ENCODE results near the gene ATXN7L1. TPM values are rescaled to one million over a fixed set of nuclear protein-coding genes. Genes with fewer than 3 reads are reported as not detected.

Gene ATXN7L1
- total RNA-seq, 2 donors from 2014 or later, result 12.6 to 28.1 TPM

DNA sequence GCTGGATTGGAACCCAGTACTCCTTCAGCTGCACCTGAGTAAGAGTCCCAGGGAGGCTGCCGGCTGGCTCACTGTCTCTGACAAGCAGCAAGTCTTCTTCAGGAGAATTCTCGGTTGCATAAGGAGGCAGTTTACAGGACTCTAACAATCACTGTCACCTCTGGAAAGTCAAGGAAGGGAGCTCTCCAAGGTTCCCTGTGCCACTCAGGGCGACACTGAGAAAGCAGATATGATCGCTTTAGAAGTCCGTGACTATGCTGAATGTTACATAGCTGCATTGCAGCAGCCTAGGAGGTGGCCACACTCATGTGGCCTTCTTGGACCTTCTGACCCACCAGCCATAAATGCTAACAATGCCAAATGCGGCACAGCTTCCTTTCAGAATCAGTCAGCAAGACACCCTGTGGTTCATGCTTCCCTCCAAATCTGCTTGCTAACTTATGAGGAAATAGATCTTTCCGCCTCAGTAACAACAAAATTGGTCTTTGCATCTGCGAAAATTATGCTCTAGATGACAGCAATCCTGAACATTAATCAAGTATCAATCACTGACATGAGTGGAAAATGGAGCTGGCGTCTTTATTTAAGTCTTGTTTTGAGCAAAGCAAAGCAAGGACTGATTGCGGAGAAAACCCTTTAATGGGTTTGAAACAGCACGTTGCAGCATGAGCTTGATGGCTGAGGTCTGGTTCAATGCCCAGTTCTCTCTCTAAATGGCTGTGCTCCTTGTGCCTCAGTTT lies 132.9 kb downstream of the ATXN7L1 start:
- Histone ChIP-seq H3K27me3 (replicated peaks; ENCODE audit: insufficient read depth) (no peaks in the 10 kb centered on the region), H3K4me3 (no peak overlapping the region), H3K4me1 (replicated peaks) (no peaks in the 10 kb centered on the region), H3K9me3 (no peaks in the 10 kb centered on the region), H3K36me3 (no peaks in the 10 kb centered on the region), H3K27ac (no peak overlapping the region)
- 82% methylated on average over 11 of the region's 11 CpGs for WGBS
- DNase-seq (ENCODE audit: low spot score), result no peak
- intact Hi-C loops (cut with DNase I), result no loop called here
- TF ChIP-seq, protein P1, sequence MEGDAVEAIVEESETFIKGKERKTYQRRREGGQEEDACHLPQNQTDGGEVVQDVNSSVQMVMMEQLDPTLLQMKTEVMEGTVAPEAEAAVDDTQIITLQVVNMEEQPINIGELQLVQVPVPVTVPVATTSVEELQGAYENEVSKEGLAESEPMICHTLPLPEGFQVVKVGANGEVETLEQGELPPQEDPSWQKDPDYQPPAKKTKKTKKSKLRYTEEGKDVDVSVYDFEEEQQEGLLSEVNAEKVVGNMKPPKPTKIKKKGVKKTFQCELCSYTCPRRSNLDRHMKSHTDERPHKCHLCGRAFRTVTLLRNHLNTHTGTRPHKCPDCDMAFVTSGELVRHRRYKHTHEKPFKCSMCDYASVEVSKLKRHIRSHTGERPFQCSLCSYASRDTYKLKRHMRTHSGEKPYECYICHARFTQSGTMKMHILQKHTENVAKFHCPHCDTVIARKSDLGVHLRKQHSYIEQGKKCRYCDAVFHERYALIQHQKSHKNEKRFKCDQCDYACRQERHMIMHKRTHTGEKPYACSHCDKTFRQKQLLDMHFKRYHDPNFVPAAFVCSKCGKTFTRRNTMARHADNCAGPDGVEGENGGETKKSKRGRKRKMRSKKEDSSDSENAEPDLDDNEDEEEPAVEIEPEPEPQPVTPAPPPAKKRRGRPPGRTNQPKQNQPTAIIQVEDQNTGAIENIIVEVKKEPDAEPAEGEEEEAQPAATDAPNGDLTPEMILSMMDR (IDR thresholded peaks at IDR 0.05), result no peak
- no peak for TF ChIP-seq POLR2A (IDR thresholded peaks at IDR 0.05)
- TF ChIP-seq POLR2AphosphoS5 (IDR thresholded peaks at IDR 0.05), result no peak

DNA sequence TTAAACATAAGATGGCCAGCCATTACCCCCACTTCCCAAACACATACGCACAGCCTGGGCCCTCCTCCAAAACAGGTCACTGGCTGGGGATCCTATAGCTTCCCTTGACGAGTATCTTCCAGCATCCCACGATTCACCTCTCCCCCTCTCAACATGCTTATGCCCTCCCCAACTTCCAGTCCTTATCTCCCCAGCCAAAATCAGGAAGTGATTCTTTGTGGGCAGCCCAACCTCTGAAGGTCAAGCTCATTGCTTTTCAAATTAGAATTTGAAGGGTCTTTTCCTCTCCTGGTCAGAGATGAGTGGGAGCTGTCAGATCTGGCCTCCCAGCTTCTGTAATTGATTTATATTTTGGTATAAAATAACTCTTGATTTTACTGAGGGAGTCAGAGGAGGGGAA lies 133.6 kb downstream of the ATXN7L1 start:
- Histone ChIP-seq H3K4me3 (no peak overlapping the region), H3K4me1 (replicated peaks) (no peaks in the 10 kb centered on the region), H3K27ac (no peak overlapping the region), H3K27me3 (replicated peaks; ENCODE audit: insufficient read depth) (no peaks in the 10 kb centered on the region), H3K36me3 (no peaks in the 10 kb centered on the region), H3K9me3 (no peaks in the 10 kb centered on the region)
- WGBS, result 81% methylated on average over 3 of the region's 3 CpGs
- intact Hi-C loops (cut with DNase I), result no loop called here
- no peak for DNase-seq (ENCODE audit: low spot score)
- TF ChIP-seq, protein P1 (IDR thresholded peaks at IDR 0.05), result no peak

DNA sequence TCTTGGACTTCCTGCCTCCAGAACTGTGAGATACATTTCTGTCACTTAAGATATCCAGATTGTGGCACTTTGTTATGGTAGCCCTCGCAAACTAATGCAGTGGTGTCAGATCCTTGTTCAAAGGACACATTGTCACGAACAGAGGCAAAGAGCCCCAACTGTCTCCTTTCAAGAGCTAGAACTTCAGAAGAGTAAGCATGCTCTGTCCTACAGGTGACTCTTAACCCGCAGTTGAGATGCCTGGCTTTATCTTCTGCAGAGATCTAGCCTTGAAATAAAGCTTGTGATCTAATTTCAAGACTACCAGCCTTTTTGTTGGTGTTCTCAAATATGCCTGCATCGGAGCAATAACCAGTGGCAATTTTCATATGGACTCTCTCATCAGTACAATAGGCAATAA lies 134.4 kb downstream of the ATXN7L1 start:
- no peaks in the 10 kb centered on the region for H3K4me1 ChIP-seq (replicated peaks)
- no peaks in the 10 kb centered on the region for H3K27me3 ChIP-seq (replicated peaks; ENCODE audit: insufficient read depth)
- H3K9me3 ChIP-seq, result no peaks in the 10 kb centered on the region
- 92% methylated on average over 4 of the region's 4 CpGs for WGBS
- no peak for DNase-seq (ENCODE audit: low spot score)
- intact Hi-C loops (cut with DNase I), result no loop called here
- no peak overlapping the region for H3K27ac ChIP-seq
- H3K36me3 ChIP-seq, result no peaks in the 10 kb centered on the region
- no peak overlapping the region for H3K4me3 ChIP-seq
- TF ChIP-seq POLR2A (IDR thresholded peaks at IDR 0.05), result no peak
- TF ChIP-seq, protein P1 (IDR thresholded peaks at IDR 0.05), result no peak
- TF ChIP-seq POLR2AphosphoS5 (IDR thresholded peaks at IDR 0.05), result no peak

DNA sequence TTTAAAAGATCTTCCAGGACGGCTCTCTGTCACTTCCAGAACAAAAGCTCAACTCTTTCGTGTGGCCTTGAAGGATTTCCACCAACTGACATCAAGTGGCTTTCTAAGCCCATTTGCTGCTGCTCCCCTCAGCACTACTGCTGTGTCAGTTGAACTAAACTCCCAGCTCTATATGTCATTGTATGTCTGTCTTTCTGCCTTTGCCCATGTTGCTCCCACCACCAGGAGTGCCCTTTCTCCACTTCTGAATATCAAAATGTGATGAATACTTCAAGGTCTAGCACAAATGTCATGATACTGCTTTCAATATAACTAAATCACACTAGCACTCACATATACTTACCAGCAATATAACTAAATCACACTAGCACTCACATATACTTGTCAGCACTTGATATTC lies 138.3 kb downstream of the ATXN7L1 start:
- intact Hi-C loops (cut with DNase I), result no loop called here
- no peak overlapping the region for H3K27ac ChIP-seq
- no peaks in the 10 kb centered on the region for H3K27me3 ChIP-seq (replicated peaks; ENCODE audit: insufficient read depth)
- H3K4me3 ChIP-seq, result no peak overlapping the region
- no peaks in the 10 kb centered on the region for H3K9me3 ChIP-seq
- no peaks in the 10 kb centered on the region for H3K36me3 ChIP-seq
- no peaks in the 10 kb centered on the region for H3K4me1 ChIP-seq (replicated peaks)
- TF ChIP-seq POLR2A (IDR thresholded peaks at IDR 0.05) (no peak), POLR2AphosphoS5 (IDR thresholded peaks at IDR 0.05) (no peak)
- TF ChIP-seq, protein P1 (IDR thresholded peaks at IDR 0.05), result no peak
- WGBS, result 95% methylated on average over 2 of the region's 2 CpGs
- no peak for DNase-seq (ENCODE audit: low spot score)

DNA sequence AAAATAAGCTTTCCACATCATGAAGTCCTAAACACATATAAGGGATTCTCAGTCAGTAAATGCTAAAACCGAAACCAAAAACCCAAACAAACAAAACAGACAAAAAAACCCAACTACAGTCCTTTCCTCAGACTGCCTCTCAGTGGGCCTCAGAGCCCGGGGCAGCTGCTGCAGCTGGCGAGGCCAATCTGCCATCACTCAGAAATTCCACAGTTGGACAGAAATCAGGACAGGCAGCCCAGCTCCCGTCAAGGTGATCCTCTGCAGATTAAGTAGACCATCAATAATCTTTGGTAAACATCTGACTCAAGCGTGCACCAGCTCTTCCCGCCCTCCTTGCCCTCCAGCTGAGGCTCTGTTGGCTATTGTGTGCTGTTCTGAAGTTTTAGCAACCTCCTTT lies 142.2 kb downstream of the ATXN7L1 start:
- Histone ChIP-seq H3K4me3 (no peak overlapping the region), H3K9me3 (no peaks in the 10 kb centered on the region), H3K27me3 (replicated peaks; ENCODE audit: insufficient read depth) (no peaks in the 10 kb centered on the region), H3K4me1 (replicated peaks) (no peaks in the 10 kb centered on the region), H3K27ac (no peak overlapping the region), H3K36me3 (no peaks in the 10 kb centered on the region)
- no peak for DNase-seq (ENCODE audit: low spot score)
- intact Hi-C loops (cut with DNase I), result no loop called here
- no peak for TF ChIP-seq POLR2A (IDR thresholded peaks at IDR 0.05)
- no peak for TF ChIP-seq POLR2AphosphoS5 (IDR thresholded peaks at IDR 0.05)
- TF ChIP-seq, protein P1 (IDR thresholded peaks at IDR 0.05), result no peak
- 49% methylated on average over 6 of the region's 6 CpGs for WGBS

Measured in prostate gland (tissue), 2 donors.